ENCODE measurements around the gene PTPRG.

GRCh38 chr3:61887206-61887605 lies 325.8 kb downstream of the PTPRG start:
- TF ChIP-seq SKIL (IDR thresholded peaks at IDR 0.05; ENCODE audit: low read depth, poor library complexity, severe bottlenecking) (no peak), YY1 (IDR thresholded peaks at IDR 0.05; ENCODE audit: low read depth, low read length) (no peak), LARP7 (IDR thresholded peaks at IDR 0.05) (no peak), MEF2A (IDR thresholded peaks at IDR 0.05; ENCODE audit: insufficient read depth, low read depth, low read length) (no peak), EZH2 (IDR thresholded peaks at IDR 0.05; ENCODE audit: borderline replicate concordance, control insufficient read depth, low read depth, low read length) (no peak)
